ENCODE data around the gene ZNF865.
A peak's percentile ranks its signal among the peaks of the same experiment; 100 is the strongest.

Gene ZNF865

DNA sequence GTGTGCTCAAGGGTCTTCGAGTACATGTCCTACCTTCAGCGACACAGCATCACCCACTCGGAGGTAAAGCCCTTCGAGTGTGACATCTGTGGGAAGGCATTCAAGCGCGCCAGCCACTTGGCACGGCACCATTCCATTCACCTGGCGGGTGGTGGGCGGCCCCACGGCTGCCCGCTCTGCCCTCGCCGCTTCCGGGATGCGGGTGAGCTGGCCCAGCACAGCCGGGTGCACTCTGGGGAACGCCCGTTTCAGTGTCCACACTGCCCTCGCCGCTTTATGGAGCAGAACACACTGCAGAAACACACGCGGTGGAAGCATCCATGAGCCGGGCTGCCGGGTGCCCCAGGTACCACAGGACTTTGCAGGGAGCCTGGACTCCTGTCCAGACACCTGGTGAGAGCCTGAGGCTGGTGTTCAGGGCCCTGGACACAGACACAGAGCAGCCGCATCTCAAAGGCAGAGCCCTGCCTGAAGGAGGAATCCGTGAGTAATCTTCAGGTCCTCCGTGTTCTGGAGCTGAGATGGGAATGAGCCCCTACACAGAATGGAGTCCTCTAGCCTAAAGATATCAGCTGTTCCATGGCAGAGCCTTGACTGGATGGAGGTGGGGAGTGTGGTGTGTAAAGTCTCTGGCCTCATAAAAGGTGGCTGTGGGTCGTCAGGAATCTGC, 39.5 kb downstream of the ZNF865 start:
- DNase-seq (ENCODE audit: low spot score) = no peak

- no peak for DNase-seq (ENCODE audit: low spot score)
These were observed 40.0 kb downstream of the ZNF865 start for GRCh38 chr19:55645512-55645881.

GRCh38 chr19:55646889-55647731, 41.7 kb downstream of the ZNF865 start:
- DNase-seq (ENCODE audit: low spot score) = peak; percentile 48

- peak; percentile 85 for DNase-seq (ENCODE audit: low spot score)
These were observed 42.5 kb downstream of the ZNF865 start, which contains the start of gene CCDC106 for GRCh38 chr19:55647732-55648584. Gene CCDC106, plus strand, starts transcription at chr19:55648212. Its CDS starts 835 bp downstream, at chr19:55649047.

GRCh38 chr19:55648585-55649267, 43.3 kb downstream of the ZNF865 start:
- no peak for DNase-seq (ENCODE audit: low spot score)

- no peak for DNase-seq (ENCODE audit: low spot score)
These were observed 44.0 kb downstream of the ZNF865 start for GRCh38 chr19:55649268-55650125.

DNA sequence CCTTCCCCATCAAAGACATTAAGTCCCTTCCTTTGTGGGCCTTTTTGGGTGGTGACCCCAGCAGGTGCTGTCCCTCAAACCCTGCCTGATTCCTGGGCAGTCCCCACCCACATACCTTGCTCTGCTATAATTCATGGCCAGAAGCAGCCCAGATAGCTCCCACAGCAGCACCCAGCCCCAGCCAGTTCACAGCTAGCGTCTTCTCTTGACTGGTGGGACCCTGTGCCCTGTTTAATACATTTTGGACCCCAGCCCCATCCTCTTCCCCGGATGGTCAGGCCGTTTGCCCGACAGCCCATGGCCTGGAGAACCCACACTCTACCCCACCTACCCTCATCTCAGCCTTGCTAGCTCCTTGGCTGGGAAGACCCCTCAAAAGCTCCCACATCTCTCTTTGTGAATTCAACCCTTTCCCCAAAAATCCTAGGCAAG, 44.7 kb downstream of the ZNF865 start:
- no peak for DNase-seq (ENCODE audit: low spot score)

DNA sequence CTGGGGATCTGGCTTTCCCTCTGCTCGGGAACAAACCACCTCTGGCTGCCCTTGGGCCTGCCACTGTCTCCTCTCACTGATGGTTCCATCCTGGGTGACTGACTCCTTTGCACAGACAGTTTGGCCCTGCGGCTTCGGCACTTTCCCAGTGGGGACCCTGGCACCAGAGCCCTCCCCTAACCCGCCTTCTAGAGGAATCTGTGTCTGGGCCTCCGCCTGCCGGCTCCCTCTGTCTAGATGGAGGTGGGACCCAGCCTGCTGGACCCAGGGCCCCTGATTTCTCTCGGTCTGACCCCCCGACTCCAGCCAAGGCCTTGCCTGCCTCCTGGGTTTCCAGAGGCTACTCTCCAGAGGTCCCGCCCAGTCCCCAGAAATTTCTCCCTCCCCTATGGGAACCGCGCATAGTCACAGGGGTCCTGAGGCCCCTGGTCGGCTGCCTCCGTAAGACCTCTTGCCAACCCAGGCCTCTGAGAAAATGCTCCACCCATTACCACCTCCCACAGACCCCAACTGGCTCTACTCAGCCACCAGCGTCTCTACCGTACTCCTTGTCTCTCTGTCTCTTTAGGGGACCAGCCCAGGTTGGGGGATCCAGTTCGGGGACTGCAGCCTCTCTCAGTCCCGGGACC, 45.3 kb downstream of the ZNF865 start:
- no peak for DNase-seq (ENCODE audit: low spot score)

DNA sequence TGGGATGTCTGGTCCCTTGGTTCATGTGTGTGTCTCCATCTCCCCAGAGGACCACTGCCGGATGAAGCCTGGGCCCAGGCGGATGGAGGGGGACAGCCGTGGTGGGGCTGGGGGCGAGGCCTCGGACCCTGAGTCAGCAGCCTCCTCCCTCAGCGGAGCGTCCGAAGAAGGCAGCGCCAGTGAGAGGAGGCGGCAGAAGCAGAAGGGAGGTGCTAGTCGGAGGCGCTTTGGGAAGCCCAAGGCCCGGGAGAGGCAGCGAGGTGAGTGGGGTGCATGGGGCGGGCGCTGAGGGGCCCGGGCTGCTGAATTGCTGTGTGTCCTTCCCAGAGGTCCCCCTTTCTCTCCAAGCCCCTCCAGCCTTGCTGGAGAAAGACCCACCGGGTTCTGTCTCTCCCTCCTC, 45.8 kb downstream of the ZNF865 start:
- no peak for DNase-seq (ENCODE audit: low spot score)

DNA sequence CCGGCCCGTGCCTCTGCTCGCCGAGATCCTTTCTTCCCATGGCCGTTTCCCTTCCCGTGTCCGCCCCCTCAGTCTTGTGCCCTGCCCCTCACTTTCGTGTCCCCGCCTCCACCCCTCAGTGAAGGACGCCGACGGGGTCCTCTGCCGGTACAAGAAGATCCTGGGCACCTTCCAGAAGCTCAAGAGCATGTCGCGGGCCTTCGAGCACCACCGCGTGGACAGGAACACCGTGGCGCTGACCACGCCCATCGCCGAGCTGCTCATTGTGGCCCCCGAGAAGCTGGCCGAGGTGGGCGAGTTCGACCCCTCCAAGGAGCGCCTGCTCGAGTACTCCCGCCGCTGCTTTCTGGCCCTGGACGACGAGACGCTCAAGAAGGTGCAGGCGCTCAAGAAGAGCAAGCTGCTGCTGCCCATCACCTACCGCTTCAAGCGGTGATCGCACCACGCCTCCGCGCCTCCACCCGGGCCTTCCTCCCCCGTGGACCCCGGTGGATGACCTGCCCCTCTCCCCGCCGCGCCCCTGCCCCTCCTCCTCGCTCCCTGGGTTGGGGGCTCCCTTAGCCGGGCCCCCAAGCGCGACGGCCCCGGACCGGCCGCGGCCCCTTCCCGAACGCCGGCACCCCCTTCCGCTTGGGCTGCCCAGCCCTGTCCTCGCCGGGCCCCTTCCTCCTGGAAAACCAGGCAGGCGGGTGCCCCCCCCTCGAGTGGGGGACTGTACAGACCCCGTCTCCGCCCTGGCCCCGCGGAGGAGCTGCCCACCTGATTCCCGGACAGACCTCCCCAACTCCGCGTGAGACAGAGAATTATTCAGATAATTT, 47.1 kb downstream of the ZNF865 start:
- no peak for DNase-seq (ENCODE audit: low spot score)

DNA sequence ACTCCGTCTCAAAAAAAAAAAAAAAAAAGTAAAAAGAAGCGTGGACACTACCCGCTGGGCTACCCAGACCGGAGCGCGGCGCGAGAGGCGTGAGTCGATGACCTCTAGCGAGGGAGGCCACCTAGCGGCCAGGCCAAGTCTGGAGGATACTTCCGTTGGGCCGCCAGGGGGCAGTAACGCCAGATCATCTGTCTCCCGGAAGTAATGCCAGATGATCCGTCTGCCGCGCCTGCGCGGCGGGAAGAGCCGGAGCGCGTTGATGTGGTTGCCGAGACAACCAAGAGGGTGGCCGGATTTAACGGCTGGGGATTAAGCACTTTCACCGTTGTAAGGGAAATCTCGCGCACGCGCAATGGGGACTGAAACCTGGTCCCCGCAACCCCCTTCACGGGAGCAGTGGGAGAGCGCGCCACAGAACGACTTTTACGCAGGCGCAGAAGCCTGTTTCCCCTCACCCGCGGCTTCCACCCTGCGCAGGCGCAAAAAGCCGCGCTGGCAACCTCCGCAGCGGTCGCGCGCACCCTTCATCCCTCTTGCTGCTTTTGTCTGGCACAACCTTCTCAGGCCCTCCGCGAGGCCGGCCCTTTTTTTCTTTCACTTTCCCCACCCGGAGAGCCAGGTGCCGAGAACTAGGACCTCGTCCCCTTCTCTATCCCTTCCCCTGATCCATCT, 48.3 kb downstream of the ZNF865 start:
- DNase-seq (ENCODE audit: low spot score) = peak; percentile 99

GRCh38 chr19:55654323-55654867, 48.9 kb downstream of the ZNF865 start:
- DNase-seq (ENCODE audit: low spot score) = peak; percentile 99

- DNase-seq (ENCODE audit: low spot score) = peak; percentile 93
These were observed 49.6 kb downstream of the ZNF865 start, which contains the start of gene U2AF2 for GRCh38 chr19:55654868-55655647. Gene U2AF2, plus strand, starts transcription at chr19:55655035. Its CDS starts 70 bp downstream, at chr19:55655105.

DNA sequence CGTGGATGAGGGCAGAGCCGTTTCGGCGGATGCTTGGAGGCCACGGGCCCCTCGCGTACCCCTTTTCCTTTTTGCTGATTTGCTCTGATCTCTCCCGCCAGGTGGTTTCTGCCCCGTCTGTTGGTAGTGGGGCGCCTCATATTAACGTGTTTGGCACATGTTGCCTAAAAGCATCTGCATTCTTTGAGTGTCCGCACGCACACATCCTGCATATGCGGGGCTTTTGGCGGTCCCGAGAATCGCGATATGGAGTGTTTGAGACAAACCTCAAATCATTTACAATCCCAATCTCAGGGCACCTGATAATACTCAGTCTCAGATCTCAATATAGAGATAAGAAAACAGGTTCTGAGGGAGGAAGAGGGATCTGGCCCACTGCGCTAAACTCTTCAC, 50.2 kb downstream of the ZNF865 start:
- no peak for DNase-seq (ENCODE audit: low spot score)

- no peak for DNase-seq (ENCODE audit: low spot score)
These were observed 51.1 kb downstream of the ZNF865 start for GRCh38 chr19:55656552-55656951.

DNA sequence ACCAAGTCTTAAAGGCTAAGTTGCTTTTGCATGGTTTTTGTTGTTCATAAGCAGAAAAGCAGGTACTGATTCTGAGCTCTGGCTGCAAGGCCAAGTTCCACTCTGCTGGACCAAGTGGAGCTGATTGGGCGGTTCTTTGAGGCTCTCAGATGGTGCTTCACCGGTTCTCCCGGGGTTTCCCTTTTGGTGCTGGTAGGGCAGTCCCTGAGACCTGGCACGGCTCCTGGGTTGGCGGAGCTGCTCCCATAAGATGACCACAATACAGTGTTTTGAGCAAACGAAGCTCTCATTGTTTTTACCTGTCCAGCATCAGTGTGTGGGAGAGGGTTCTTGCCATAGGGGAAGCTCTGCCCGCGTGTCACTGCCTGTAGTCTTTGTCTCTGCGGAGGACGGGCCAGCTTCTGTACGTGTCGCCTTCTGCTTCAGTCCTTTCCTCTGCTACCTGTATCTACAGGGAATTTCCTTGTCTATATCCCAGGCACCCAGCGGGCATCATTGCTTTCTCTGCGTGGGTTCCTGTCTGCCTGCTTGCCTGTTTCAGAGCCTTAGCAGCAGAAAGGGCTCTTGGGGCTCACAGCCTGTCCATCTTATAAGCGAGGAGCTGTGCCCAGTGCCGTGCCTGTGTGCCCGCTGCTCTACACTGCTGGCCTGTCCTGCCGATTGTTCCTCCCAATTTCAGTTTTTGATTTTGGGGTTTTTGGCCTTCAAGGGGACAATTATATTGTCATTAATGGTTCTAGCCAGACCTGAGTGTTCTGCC, 51.7 kb downstream of the ZNF865 start:
- no peak for DNase-seq (ENCODE audit: low spot score)
